Measurements from ENCODE around the gene IL21R.

DNA sequence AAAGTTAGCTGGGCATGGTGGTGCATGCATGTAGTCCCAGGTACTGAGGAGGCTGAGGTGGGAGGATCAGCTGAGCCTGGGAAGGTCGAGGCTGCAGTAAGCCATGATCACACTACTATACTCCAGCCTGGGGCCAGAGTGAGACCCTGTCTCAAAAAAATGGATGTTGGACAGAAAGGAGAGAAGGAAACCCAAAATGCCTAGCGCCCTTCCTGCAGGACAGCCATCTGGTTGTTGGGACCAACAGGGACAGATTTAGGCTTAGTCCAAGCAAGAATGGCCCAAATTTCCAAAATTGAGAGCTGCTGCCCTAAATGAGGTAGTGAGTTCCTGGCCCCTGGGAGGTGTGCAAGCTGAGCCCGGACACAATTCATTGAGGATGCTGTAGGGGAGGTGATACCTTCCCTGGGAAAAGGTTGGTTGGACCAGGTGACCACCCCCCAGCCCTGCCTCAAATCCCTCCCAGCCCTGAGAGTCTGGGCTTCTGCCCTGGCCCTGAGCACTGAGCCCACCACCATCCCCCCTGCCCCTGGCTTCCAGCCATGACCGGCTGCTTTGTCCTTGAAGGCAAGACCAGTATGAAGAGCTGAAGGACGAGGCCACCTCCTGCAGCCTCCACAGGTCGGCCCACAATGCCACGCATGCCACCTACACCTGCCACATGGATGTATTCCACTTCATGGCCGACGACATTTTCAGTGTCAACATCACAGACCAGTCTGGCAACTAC lies 35.1 kb downstream of the IL21R start:
- TF ChIP-seq POLR2A (IDR thresholded peaks at IDR 0.05; ENCODE audit: low read depth, low read length) (peak; percentile 53), POLR2AphosphoS5 (IDR thresholded peaks at IDR 0.05; ENCODE audit: low read depth, low read length) (0 out of 2 replicates have a peak, but pooled peaks have one; percentile 35), TAF1 (IDR thresholded peaks at IDR 0.05; ENCODE audit: low read depth, low read length) (no peak), PAX5 (IDR thresholded peaks at IDR 0.05; ENCODE audit: insufficient read depth, low read length, severe bottlenecking) (no peak), POU2F2 (IDR thresholded peaks at IDR 0.05; ENCODE audit: low read depth, low read length) (no peak)

Data from GM12891 (cell line).